Karpas-422 (cell line): ENCODE results near the gene HTT-AS. TPM values are rescaled to one million over a fixed set of nuclear protein-coding genes. Genes with fewer than 3 reads are reported as not detected.

Source experiments
- DNase-seq: peaks from one replicate; pipeline ENCODE4 v3.0.0-alpha.2; 2015
- H2AFZ ChIP-seq: fragments of 200-600 bp; sonication (generic); 2 replicates; pipeline ENCODE4 v1.6.1; 2014; ENCODE audit warnings: antibody characterized with exemption, low read length, mixed read lengths
- H3K27ac ChIP-seq: fragments of 200-600 bp; sonication (generic); 2 replicates; pipeline ENCODE4 v1.5.1; 2014; ENCODE audit warnings: mild to moderate bottlenecking, low read length, moderate library complexity
- H3K27me3 ChIP-seq: fragments of 200-600 bp; sonication (generic); 2 replicates; pipeline ENCODE4 v1.6.1; 2014; ENCODE audit warnings: low read length, mixed read lengths
- H3K36me3 ChIP-seq: fragments of 200-600 bp; sonication (generic); 2 replicates; pipeline ENCODE4 v1.6.1; 2014; ENCODE audit warnings: low read length, mixed read lengths; ENCODE audit not compliant: insufficient read depth
- H3K4me1 ChIP-seq: fragments of 200-600 bp; sonication (generic); 2 replicates; pipeline ENCODE4 v1.6.1; 2014; ENCODE audit warnings: mild to moderate bottlenecking, low read length, mixed read lengths
- H3K4me2 ChIP-seq: fragments of 200-600 bp; sonication (generic); 2 replicates; pipeline ENCODE4 v1.6.1; 2014; ENCODE audit warnings: low read length, low read depth, mild to moderate bottlenecking; ENCODE audit not compliant: poor library complexity, severe bottlenecking
- H3K4me3 ChIP-seq: fragments of 200-600 bp; sonication (generic); 2 replicates; pipeline ENCODE4 v1.5.1; 2014; ENCODE audit warnings: mild to moderate bottlenecking, antibody characterized with exemption, low read length, mixed read lengths
- H3K79me2 ChIP-seq: fragments of 200-600 bp; sonication (generic); 2 replicates; pipeline ENCODE4 v1.6.1; 2014; ENCODE audit warnings: mild to moderate bottlenecking, low read length, mixed read lengths
- H3K9ac ChIP-seq: fragments of 200-600 bp; sonication (generic); 2 replicates; pipeline ENCODE4 v1.6.0; 2014; ENCODE audit warnings: low read length
- H3K9me2 ChIP-seq: fragments of 200-600 bp; sonication (generic), shearing (Covaris generic); replicated peaks from 2 replicates; pipeline ENCODE4 v1.6.0; 2014; ENCODE audit warnings: mild to moderate bottlenecking, low read length, moderate library complexity; ENCODE audit not compliant: insufficient read depth
- H3K9me3 ChIP-seq: fragments of 300-700, 200-600 bp; sonication (generic); 2 replicates; pipeline ENCODE4 v1.6.1; 2014; ENCODE audit warnings: low read length, mixed read lengths
- H4K20me1 ChIP-seq: fragments of 200-600 bp; sonication (generic); 2 replicates; pipeline ENCODE4 v1.6.1; 2014; ENCODE audit warnings: mild to moderate bottlenecking, antibody characterized with exemption, low read length, low read depth; ENCODE audit not compliant: insufficient read depth
- total RNA-seq: library from RNA; depleted of rRNA; stranded (reverse); fragments of >200 nt; shearing (Covaris generic); gene quantifications from 2 replicates; pipeline ENCODE4 v1.2.3, GENCODE V29; 2014; ENCODE audit warnings: low replicate concordance

The HTT-AS gene
- total RNA-seq, 1 experiment from 2014 or later, result not detected

GRCh38 chr4:3115637-3116270, 41.4 kb upstream of the HTT-AS start:
- no peaks in the 10 kb centered on the region for H3K9me2 ChIP-seq
- no peak overlapping the region for H2AFZ ChIP-seq
- no peaks in the 10 kb centered on the region for H3K9me3 ChIP-seq
- no peaks in the 10 kb centered on the region for H3K27me3 ChIP-seq
- DNase-seq, result no peak
- H4K20me1 ChIP-seq, result no peaks in the 10 kb centered on the region
- no peak overlapping the region for H3K9ac ChIP-seq
- H3K27ac ChIP-seq, result no peak overlapping the region
- peaks cover 30% of the 10 kb centered on the region for H3K79me2 ChIP-seq
- no peak overlapping the region for H3K4me3 ChIP-seq
- H3K4me2 ChIP-seq, result no peak overlapping the region
- peaks cover 39% of the 10 kb centered on the region for H3K36me3 ChIP-seq
- H3K4me1 ChIP-seq, result no peaks in the 10 kb centered on the region

GRCh38 chr4:3114377-3114776, 40.0 kb upstream of the HTT-AS start:
- Histone ChIP-seq H3K27me3 (no peaks in the 10 kb centered on the region), H3K9me3 (no peaks in the 10 kb centered on the region), H3K27ac (no peak overlapping the region), H3K9ac (no peak overlapping the region), H3K9me2 (no peaks in the 10 kb centered on the region), H3K36me3 (peaks cover 46% of the 10 kb centered on the region), H3K4me1 (no peaks in the 10 kb centered on the region), H3K4me2 (no peak overlapping the region), H4K20me1 (no peaks in the 10 kb centered on the region), H2AFZ (no peak overlapping the region), H3K4me3 (no peak overlapping the region), H3K79me2 (peaks cover 43% of the 10 kb centered on the region)
- DNase-seq, result no peak

GRCh38 chr4:3112609-3113469, 38.5 kb upstream of the HTT-AS start:
- peaks cover 53% of the 10 kb centered on the region for H3K36me3 ChIP-seq
- no peak overlapping the region for H3K4me2 ChIP-seq
- H3K27me3 ChIP-seq, result no peaks in the 10 kb centered on the region
- peak; percentile 40 for DNase-seq
- no peaks in the 10 kb centered on the region for H3K9me3 ChIP-seq
- no peaks in the 10 kb centered on the region for H4K20me1 ChIP-seq
- peaks cover 45% of the 10 kb centered on the region for H3K79me2 ChIP-seq
- H3K9ac ChIP-seq, result no peak overlapping the region
- H3K27ac ChIP-seq, result no peak overlapping the region
- H3K4me3 ChIP-seq, result no peak overlapping the region
- H3K4me1 ChIP-seq, result no peaks in the 10 kb centered on the region
- no peak overlapping the region for H2AFZ ChIP-seq
- H3K9me2 ChIP-seq, result no peaks in the 10 kb centered on the region

- no peak overlapping the region for H3K4me2 ChIP-seq
- no peak overlapping the region for H3K9ac ChIP-seq
- no peaks in the 10 kb centered on the region for H3K9me2 ChIP-seq
- no peak overlapping the region for H3K4me3 ChIP-seq
- H3K79me2 ChIP-seq, result peaks cover 48% of the 10 kb centered on the region
- H2AFZ ChIP-seq, result no peak overlapping the region
- H3K9me3 ChIP-seq, result no peaks in the 10 kb centered on the region
- no peak for DNase-seq
- H3K36me3 ChIP-seq, result peaks cover 60% of the 10 kb centered on the region
- no peaks in the 10 kb centered on the region for H4K20me1 ChIP-seq
- H3K27me3 ChIP-seq, result no peaks in the 10 kb centered on the region
- H3K4me1 ChIP-seq, result no peaks in the 10 kb centered on the region
- H3K27ac ChIP-seq, result no peak overlapping the region
Measured at GRCh38 chr4:3112201-3112600, 37.9 kb upstream of the HTT-AS start.

- Histone ChIP-seq H3K9me2 (no peaks in the 10 kb centered on the region), H3K79me2 (peaks cover 51% of the 10 kb centered on the region), H3K4me2 (no peak overlapping the region), H3K27ac (no peak overlapping the region), H4K20me1 (no peaks in the 10 kb centered on the region), H3K4me1 (peaks cover under 1% of the 10 kb centered on the region; the same call in 1 of the 2 replicates), H3K27me3 (no peaks in the 10 kb centered on the region), H2AFZ (no peak overlapping the region), H3K9ac (no peak overlapping the region), H3K4me3 (no peak overlapping the region), H3K36me3 (peaks cover 56% of the 10 kb centered on the region), H3K9me3 (no peaks in the 10 kb centered on the region)
- DNase-seq, result peak; percentile 14
Measured at GRCh38 chr4:3111461-3111860, 37.1 kb upstream of the HTT-AS start.

- H3K36me3 ChIP-seq, result peaks cover 43% of the 10 kb centered on the region
Measured at GRCh38 chr4:3108211-3108610, 33.9 kb upstream of the HTT-AS start.

GRCh38 chr4:3107691-3108121, 33.4 kb upstream of the HTT-AS start:
- Histone ChIP-seq H4K20me1 (peaks cover 5% of the 10 kb centered on the region; the same call in 1 of the 2 replicates), H3K36me3 (peaks cover 40% of the 10 kb centered on the region), H3K27me3 (no peaks in the 10 kb centered on the region), H3K9me3 (no peaks in the 10 kb centered on the region), H3K9me2 (no peaks in the 10 kb centered on the region), H2AFZ (no peak overlapping the region), H3K9ac (no peak overlapping the region), H3K79me2 (peaks cover 50% of the 10 kb centered on the region), H3K4me3 (no peak overlapping the region), H3K27ac (no peak overlapping the region), H3K4me2 (no peak overlapping the region), H3K4me1 (peaks cover 2% of the 10 kb centered on the region; the same call in 1 of the 2 replicates)
- DNase-seq, result peak; percentile 38

More at GRCh38 chr4:3108211-3108610, 33.9 kb upstream of the HTT-AS start:
- H3K9me2 ChIP-seq, result no peaks in the 10 kb centered on the region
- no peak overlapping the region for H3K4me2 ChIP-seq
- H2AFZ ChIP-seq, result no peak overlapping the region
- H3K27me3 ChIP-seq, result no peaks in the 10 kb centered on the region
- peaks cover 51% of the 10 kb centered on the region for H3K79me2 ChIP-seq
- peaks cover 5% of the 10 kb centered on the region; the same call in 1 of the 2 replicates for H4K20me1 ChIP-seq
- no peak overlapping the region for H3K27ac ChIP-seq
- no peak for DNase-seq
- H3K9ac ChIP-seq, result no peak overlapping the region
- no peaks in the 10 kb centered on the region for H3K9me3 ChIP-seq
- H3K4me1 ChIP-seq, result peaks cover 2% of the 10 kb centered on the region; the same call in 1 of the 2 replicates
- no peak overlapping the region for H3K4me3 ChIP-seq

- no peaks in the 10 kb centered on the region for H3K9me2 ChIP-seq
- H3K27ac ChIP-seq, result no peak overlapping the region
- peaks cover 8% of the 10 kb centered on the region; the same call in 1 of the 2 replicates for H4K20me1 ChIP-seq
- no peaks in the 10 kb centered on the region for H3K27me3 ChIP-seq
- H3K9ac ChIP-seq, result no peak overlapping the region
- H2AFZ ChIP-seq, result no peak overlapping the region
- no peaks in the 10 kb centered on the region for H3K9me3 ChIP-seq
- H3K79me2 ChIP-seq, result peaks cover 50% of the 10 kb centered on the region
- H3K36me3 ChIP-seq, result peaks cover 36% of the 10 kb centered on the region
- DNase-seq, result no peak
- H3K4me3 ChIP-seq, result no peak overlapping the region
- no peak overlapping the region for H3K4me2 ChIP-seq
- peaks cover 2% of the 10 kb centered on the region; the same call in 1 of the 2 replicates for H3K4me1 ChIP-seq
Measured at GRCh38 chr4:3107271-3107670, 32.9 kb upstream of the HTT-AS start.
